ENCODE data around the gene PDZD8.

PDZD8 gene

DNA sequence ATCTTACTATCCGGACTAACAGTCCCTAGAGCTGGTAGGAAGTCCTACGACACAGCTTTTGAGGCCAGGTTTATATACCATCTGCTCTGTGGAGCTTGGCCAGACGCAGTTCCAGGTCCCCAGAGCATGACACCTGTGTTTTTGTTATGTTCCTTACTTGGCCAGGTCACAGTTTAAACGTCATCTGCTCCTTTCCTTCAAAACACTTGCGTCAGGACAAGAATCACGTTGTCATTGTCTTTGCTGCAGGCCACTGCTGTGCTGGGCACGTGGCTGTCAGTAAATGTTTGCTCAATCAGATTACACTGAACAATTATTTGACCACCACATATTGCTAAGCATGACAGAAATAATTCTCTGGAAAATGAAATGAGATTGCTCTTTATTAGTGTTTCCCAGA lies 110.5 kb downstream of the PDZD8 start:
- DNase-seq (ENCODE audit: insufficient read length, low spot score) (no peak), FAIRE-seq (no peak)
- no peak for TF ChIP-seq CTCF (IDR thresholded peaks at IDR 0.05; ENCODE audit: insufficient read depth, missing control alignments)

DNA sequence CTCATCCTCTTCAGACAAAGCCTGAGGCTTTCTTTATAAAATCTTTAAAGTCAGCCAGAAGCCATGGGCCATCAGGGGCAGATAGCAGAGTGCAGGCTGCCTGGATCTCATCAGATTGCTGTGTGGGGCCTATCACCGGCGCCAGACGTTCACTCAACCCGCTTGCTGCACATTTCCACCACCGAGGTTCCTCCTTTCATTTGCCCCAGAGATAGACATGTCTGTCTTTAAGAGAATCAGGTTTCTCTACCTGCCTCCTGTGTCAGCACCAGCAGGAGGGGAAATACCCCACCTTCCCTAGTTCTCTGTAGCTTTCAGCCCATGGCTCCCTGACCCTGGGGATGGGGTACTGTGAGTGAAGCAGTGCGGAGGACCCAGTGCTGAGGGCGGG lies 112.3 kb downstream of the PDZD8 start:
- DNase-seq (ENCODE audit: insufficient read length, low spot score) = no peak
- TF ChIP-seq CTCF (IDR thresholded peaks at IDR 0.05; ENCODE audit: insufficient read depth, missing control alignments) = no peak
- no peak for FAIRE-seq

GRCh38 chr10:117262291-117262902 lies 112.8 kb downstream of the PDZD8 start:
- no peak for TF ChIP-seq CTCF (IDR thresholded peaks at IDR 0.05; ENCODE audit: insufficient read depth, missing control alignments)
- FAIRE-seq = no peak
- DNase-seq (ENCODE audit: insufficient read length, low spot score) = no peak

GRCh38 chr10:117261501-117261900 lies 113.7 kb downstream of the PDZD8 start:
- TF ChIP-seq CTCF (IDR thresholded peaks at IDR 0.05; ENCODE audit: insufficient read depth, missing control alignments) = no peak
- no peak for FAIRE-seq

DNA sequence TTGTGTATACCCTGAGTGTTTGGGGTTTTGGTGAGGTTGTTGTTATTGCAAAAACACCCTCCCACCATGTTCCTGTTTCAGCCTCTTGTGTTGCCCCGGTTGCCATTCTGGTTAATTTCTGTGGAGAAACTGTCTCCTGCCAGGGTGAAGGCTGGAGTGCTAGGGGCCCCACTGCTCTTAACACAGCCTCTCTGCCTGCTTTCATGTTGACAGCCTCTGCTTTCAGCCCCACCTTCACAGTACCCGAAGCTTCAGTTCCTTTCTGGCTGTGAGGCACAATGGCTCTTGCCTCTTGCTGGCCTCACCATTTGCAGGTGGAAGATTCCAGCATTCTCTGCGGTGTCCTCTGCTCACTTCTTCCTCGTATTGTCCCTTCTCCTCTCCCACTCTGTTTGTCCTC lies 115.2 kb downstream of the PDZD8 start:
- DNase-seq (ENCODE audit: insufficient read length, low spot score) (no peak), FAIRE-seq (no peak)
- no peak for TF ChIP-seq CTCF (IDR thresholded peaks at IDR 0.05; ENCODE audit: insufficient read depth, missing control alignments)

More at GRCh38 chr10:117261501-117261900, 113.7 kb downstream of the PDZD8 start:
- no peak for DNase-seq (ENCODE audit: insufficient read length, low spot score)

- FAIRE-seq = no peak
- DNase-seq (ENCODE audit: insufficient read length, low spot score) = no peak
- TF ChIP-seq CTCF (IDR thresholded peaks at IDR 0.05; ENCODE audit: insufficient read depth, missing control alignments) = no peak
Measured at GRCh38 chr10:117259279-117259678, 116.0 kb downstream of the PDZD8 start.

DNA sequence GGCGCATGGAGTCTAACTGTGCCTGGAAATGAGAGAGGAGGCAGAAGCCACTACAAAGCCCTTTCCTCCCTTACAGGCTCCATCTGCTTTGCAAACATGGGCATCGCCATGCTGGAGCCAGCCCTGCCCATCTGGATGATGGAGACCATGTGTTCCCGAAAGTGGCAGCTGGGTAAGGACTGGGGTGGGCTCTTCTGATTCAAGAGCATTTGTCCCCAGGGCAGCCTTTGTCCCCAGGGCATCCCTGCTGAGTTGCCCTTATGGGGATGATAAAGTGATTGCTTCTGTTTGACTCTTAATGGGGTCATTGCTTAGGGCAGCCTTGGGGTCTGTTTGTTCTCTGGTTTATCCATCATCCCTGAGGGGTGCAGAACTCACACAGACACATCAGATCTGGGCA lies 117.5 kb downstream of the PDZD8 start:
- DNase-seq (ENCODE audit: insufficient read length, low spot score) (no peak), FAIRE-seq (no peak)
- TF ChIP-seq CTCF (IDR thresholded peaks at IDR 0.05; ENCODE audit: insufficient read depth, missing control alignments) = no peak

All from D721Med (cell line).